ENCODE results near the gene ZNF385D. TPM values are rescaled to one million over a fixed set of nuclear protein-coding genes. Genes with fewer than 3 reads are reported as not detected.

The ZNF385D gene
- total RNA-seq, 2 donors from 2014 or later = not detected

- H3K4me3 Mint-ChIP-seq = no peak overlapping the region
- ATAC-seq (replicated peaks in 1 of 2) (no peak), DNase-seq (no peak)
- H3K27me3 Mint-ChIP-seq (ENCODE audit: low read depth) = no peaks in the 10 kb centered on the region
- H3K27ac Mint-ChIP-seq = no peak overlapping the region
- no peaks in the 10 kb centered on the region for H3K4me1 Mint-ChIP-seq (ENCODE audit: low read depth)
- peaks cover 0 to 2% of the 10 kb centered on the region in 2 donors for H3K9me3 Mint-ChIP-seq
- H3K36me3 Mint-ChIP-seq (ENCODE audit: insufficient read depth in 2 of 2) = no peaks in the 10 kb centered on the region
Measured at GRCh38 chr3:21425715-21426114, 325.3 kb downstream of the ZNF385D start.

GRCh38 chr3:21421096-21421495 is 329.9 kb downstream of the ZNF385D start:
- Mint-ChIP-seq H3K27me3 (ENCODE audit: low read depth) (no peaks in the 10 kb centered on the region), H3K4me1 (ENCODE audit: low read depth) (no peaks in the 10 kb centered on the region), H3K9me3 (peaks cover 0 to 2% of the 10 kb centered on the region in 2 donors), H3K27ac (no peak overlapping the region), H3K4me3 (no peak overlapping the region), H3K36me3 (ENCODE audit: insufficient read depth in 2 of 2) (no peaks in the 10 kb centered on the region)
- DNase-seq = no peak
- no peak for ATAC-seq (replicated peaks in 1 of 2)

DNA sequence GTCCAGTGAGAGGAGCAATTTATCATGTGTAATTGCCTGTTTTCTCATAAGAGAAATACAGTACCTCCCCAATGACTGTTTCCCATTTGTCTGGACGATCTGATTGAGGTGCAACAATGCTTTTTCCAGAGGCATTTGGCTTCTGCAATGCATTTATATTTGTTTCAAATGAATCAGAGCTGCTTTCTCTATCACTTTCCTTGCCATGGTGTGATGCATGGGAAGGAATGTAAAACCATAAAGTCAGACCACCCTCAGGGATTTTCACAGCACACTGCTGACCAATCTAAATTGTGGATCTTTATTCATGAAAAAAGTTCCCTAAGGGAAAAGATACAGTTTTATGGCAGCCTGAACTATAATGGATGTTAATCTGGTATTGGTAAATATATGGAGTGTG is 333.0 kb downstream of the ZNF385D start:
- ATAC-seq (replicated peaks in 1 of 2) (no peak), DNase-seq (no peak)
- no peak overlapping the region for H3K27ac Mint-ChIP-seq
- no peak overlapping the region for H3K4me3 Mint-ChIP-seq
- no peaks in the 10 kb centered on the region for H3K36me3 Mint-ChIP-seq (ENCODE audit: insufficient read depth in 2 of 2)
- peaks cover 0 to 2% of the 10 kb centered on the region in 2 donors for H3K9me3 Mint-ChIP-seq
- no peaks in the 10 kb centered on the region for H3K4me1 Mint-ChIP-seq (ENCODE audit: low read depth)
- no peaks in the 10 kb centered on the region for H3K27me3 Mint-ChIP-seq (ENCODE audit: low read depth)

DNA sequence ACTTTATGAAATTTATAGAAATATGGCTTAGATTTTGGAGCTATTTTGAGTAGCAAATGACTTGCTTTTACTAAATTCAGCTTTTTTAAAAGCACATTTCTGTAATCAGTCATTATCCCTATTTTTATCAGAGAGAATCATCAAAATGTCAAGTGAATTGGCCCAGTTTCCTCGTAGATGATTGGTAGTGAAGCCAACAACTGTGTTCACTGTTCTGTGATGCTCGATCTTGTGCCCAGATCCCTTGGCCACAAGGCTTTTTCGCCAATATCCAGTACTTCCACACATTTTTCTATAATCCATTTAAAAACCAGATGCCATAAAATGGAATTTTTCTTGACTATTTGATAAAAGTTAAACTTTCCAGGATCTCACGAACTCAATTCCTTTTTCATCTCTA is 336.5 kb downstream of the ZNF385D start:
- DNase-seq = no peak
- no peak for ATAC-seq (replicated peaks in 1 of 2)
- Mint-ChIP-seq H3K4me3 (no peak overlapping the region), H3K4me1 (ENCODE audit: low read depth) (no peaks in the 10 kb centered on the region), H3K36me3 (ENCODE audit: insufficient read depth in 2 of 2) (no peaks in the 10 kb centered on the region), H3K27me3 (ENCODE audit: low read depth) (no peaks in the 10 kb centered on the region), H3K9me3 (peaks cover 0 to 2% of the 10 kb centered on the region in 2 donors), H3K27ac (no peak overlapping the region)

GRCh38 chr3:21411058-21411457 is 340.0 kb downstream of the ZNF385D start:
- Mint-ChIP-seq H3K27me3 (ENCODE audit: low read depth) (no peaks in the 10 kb centered on the region), H3K4me1 (ENCODE audit: low read depth) (no peaks in the 10 kb centered on the region), H3K9me3 (peaks cover 0 to 2% of the 10 kb centered on the region in 2 donors), H3K27ac (no peak overlapping the region), H3K4me3 (no peak overlapping the region), H3K36me3 (ENCODE audit: insufficient read depth in 2 of 2) (peaks cover 0 to 1% of the 10 kb centered on the region in 2 donors)
- no peak for DNase-seq
- no peak for ATAC-seq (replicated peaks in 1 of 2)

- no peak overlapping the region for H3K27ac Mint-ChIP-seq
- no peak overlapping the region for H3K4me3 Mint-ChIP-seq
- ATAC-seq (replicated peaks in 1 of 2) = no peak
- no peaks in the 10 kb centered on the region for H3K27me3 Mint-ChIP-seq (ENCODE audit: low read depth)
- no peaks in the 10 kb centered on the region for H3K4me1 Mint-ChIP-seq (ENCODE audit: low read depth)
- H3K9me3 Mint-ChIP-seq = peaks cover 3 to 8% of the 10 kb centered on the region in 2 donors
- no peak for DNase-seq
- peaks cover 0 to 6% of the 10 kb centered on the region in 2 donors for H3K36me3 Mint-ChIP-seq (ENCODE audit: insufficient read depth in 2 of 2)
Measured at GRCh38 chr3:21409401-21409800, 341.6 kb downstream of the ZNF385D start.

- no peak for ATAC-seq (replicated peaks in 1 of 2)
- H3K4me1 Mint-ChIP-seq (ENCODE audit: low read depth) = no peaks in the 10 kb centered on the region
- peaks cover 5 to 8% of the 10 kb centered on the region in 2 donors for H3K9me3 Mint-ChIP-seq
- H3K27me3 Mint-ChIP-seq (ENCODE audit: low read depth) = no peaks in the 10 kb centered on the region
- no peak overlapping the region for H3K4me3 Mint-ChIP-seq
- H3K36me3 Mint-ChIP-seq (ENCODE audit: insufficient read depth in 2 of 2) = peaks cover 0 to 6% of the 10 kb centered on the region in 2 donors
- no peak for DNase-seq
- no peak overlapping the region for H3K27ac Mint-ChIP-seq
Measured at GRCh38 chr3:21407743-21408142, 343.3 kb downstream of the ZNF385D start.

DNA sequence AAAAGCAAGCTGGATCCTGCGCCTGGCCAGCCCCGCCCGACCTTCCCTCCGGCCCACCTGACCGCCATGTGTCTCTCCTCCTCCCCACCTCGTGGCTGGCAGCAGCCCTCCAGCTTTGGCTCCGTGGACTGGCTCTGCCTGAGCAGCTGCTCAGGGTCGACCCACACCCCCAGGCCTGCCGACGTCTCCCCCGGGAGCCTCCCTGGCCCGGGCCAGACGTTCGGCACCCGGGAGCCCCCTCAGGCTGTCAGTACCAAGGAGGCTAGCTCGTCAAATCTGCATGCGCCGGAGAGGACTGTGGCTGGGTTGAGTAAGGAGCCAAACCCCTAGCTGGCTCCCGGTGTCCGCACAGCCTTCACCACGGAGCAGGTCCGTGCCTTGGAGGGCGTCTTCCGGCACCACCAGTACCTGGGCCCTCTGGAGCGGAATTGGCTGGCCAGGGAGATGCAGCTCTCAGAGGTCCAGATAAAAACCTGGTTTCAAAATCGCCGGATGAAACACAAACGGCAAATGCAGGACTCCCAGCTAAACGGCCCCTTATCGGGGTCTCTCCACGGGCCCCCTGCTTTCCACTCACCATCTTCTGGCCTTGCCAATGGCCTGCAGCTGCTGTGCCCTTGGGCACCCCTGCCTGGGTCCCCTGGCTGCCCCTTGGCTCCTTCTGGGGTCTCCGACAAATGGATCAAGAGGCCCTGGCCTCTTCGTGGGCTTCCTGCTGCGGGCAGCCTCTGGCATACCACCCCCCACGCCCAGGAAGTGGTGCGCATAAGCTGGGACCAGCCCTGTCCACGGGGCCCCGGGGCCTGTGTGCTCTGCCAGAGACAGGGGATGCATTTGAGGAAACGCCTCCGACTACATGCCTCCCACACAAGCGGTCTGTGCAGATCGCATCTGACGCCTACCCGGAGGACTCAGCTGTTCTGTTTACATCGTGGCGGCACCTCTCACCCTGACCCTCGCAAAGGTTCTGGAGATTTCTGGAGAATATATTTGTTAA is 345.0 kb downstream of the ZNF385D start:
- peaks cover 0 to 6% of the 10 kb centered on the region in 2 donors for H3K36me3 Mint-ChIP-seq (ENCODE audit: insufficient read depth in 2 of 2)
- no peaks in the 10 kb centered on the region for H3K27me3 Mint-ChIP-seq (ENCODE audit: low read depth)
- DNase-seq (no peak), ATAC-seq (replicated peaks in 1 of 2) (no peak)
- peaks cover 10% of the 10 kb centered on the region in 2 donors for H3K9me3 Mint-ChIP-seq
- no peak overlapping the region for H3K27ac Mint-ChIP-seq
- H3K4me1 Mint-ChIP-seq (ENCODE audit: low read depth) = no peaks in the 10 kb centered on the region
- no peak overlapping the region for H3K4me3 Mint-ChIP-seq

GRCh38 chr3:21398461-21398860 is 352.5 kb downstream of the ZNF385D start:
- Mint-ChIP-seq H3K27me3 (ENCODE audit: low read depth) (no peaks in the 10 kb centered on the region), H3K4me1 (ENCODE audit: low read depth) (no peaks in the 10 kb centered on the region), H3K27ac (no peak overlapping the region), H3K4me3 (no peak overlapping the region), H3K36me3 (ENCODE audit: insufficient read depth in 2 of 2) (peaks cover 0 to 3% of the 10 kb centered on the region in 2 donors), H3K9me3 (peaks cover 7 to 15% of the 10 kb centered on the region in 2 donors)
- no peak for ATAC-seq (replicated peaks in 1 of 2)
- DNase-seq = no peak

- no peaks in the 10 kb centered on the region for H3K27me3 Mint-ChIP-seq (ENCODE audit: low read depth)
- ATAC-seq (replicated peaks in 1 of 2) (no peak), DNase-seq (no peak)
- H3K27ac Mint-ChIP-seq = peak overlapping the region; percentile 22
- H3K4me1 Mint-ChIP-seq (ENCODE audit: low read depth) = no peaks in the 10 kb centered on the region
- H3K4me3 Mint-ChIP-seq = no peak overlapping the region
- no peaks in the 10 kb centered on the region for H3K36me3 Mint-ChIP-seq (ENCODE audit: insufficient read depth in 2 of 2)
- H3K9me3 Mint-ChIP-seq = peaks cover 1 to 4% of the 10 kb centered on the region in 2 donors
Measured at GRCh38 chr3:21393683-21394311, 357.2 kb downstream of the ZNF385D start.

DNA sequence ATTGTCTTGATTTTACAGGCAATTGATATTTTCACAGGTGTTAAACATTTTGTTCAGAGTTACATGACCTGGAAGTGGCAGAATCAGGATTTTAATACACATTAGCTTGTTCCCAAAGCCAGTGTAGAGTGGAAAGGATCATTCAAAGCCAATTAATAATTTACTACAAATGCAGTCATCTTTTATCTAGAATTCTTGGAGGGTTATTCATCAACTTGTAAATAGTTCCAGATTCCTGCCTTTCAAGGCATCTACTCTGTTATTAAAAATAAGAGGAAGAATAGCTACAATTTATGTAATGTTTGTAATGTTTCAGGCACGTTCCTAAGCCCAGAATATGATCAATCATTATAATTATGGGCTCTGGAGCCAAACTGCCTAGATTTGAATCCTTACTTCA is 358.5 kb downstream of the ZNF385D start:
- no peaks in the 10 kb centered on the region for H3K27me3 Mint-ChIP-seq (ENCODE audit: low read depth)
- ATAC-seq (replicated peaks in 1 of 2) (no peak), DNase-seq (no peak)
- H3K4me1 Mint-ChIP-seq (ENCODE audit: low read depth) = no peaks in the 10 kb centered on the region
- peaks cover 0 to 2% of the 10 kb centered on the region in 2 donors for H3K36me3 Mint-ChIP-seq (ENCODE audit: insufficient read depth in 2 of 2)
- H3K4me3 Mint-ChIP-seq = no peak overlapping the region
- H3K27ac Mint-ChIP-seq = no peak overlapping the region
- peaks cover 1 to 6% of the 10 kb centered on the region in 2 donors for H3K9me3 Mint-ChIP-seq

DNA sequence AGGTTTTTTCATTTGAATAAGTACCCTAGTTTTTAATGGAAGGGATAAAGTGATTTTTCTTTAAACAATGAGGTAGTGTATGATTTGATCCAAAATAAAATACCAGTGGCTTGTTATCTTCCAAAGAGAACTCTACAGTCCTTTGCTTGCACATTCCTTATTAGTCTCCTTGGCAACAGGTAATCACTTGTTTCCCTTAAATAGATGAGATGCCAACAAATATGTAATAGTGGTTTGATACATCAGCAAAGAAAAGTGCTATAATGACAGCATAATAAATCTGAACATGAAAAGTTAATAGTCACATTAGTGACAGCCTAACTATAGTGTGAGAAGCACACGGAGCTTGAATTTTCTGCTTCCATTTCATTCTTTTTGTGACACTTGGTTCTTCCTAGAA is 360.2 kb downstream of the ZNF385D start:
- Mint-ChIP-seq H3K36me3 (ENCODE audit: insufficient read depth in 2 of 2) (peaks cover 2% of the 10 kb centered on the region in 2 donors), H3K27ac (no peak overlapping the region)
- no peak for DNase-seq

DNA sequence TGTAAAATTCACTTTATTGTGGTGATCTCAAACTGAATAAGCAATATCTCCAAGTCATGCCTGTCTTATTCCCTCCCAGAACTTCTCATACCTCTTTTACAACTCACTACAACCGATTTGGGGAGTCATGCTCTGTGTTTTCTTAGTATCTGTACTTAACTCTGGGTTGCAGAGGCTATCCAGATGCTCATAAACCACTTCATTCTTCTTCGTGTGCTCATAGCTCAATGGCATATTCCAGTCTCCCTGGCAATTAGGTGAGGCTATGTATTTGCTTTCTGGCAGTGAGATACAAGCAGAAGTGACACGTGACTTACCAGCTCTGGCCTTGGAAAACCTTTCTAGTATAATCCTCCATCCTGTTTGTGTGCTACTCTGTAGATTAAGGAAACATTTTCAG is 360.9 kb downstream of the ZNF385D start:
- Mint-ChIP-seq H3K27me3 (ENCODE audit: low read depth) (no peaks in the 10 kb centered on the region), H3K4me3 (no peak overlapping the region), H3K9me3 (peaks cover 4 to 6% of the 10 kb centered on the region in 2 donors), H3K27ac (no peak overlapping the region), H3K36me3 (ENCODE audit: insufficient read depth in 2 of 2) (peaks cover 2% of the 10 kb centered on the region in 2 donors), H3K4me1 (ENCODE audit: low read depth) (no peaks in the 10 kb centered on the region)
- no peak for ATAC-seq (replicated peaks in 1 of 2)
- no peak for DNase-seq

More for the DNA sequence above, 360.2 kb downstream of the ZNF385D start:
- Mint-ChIP-seq H3K4me1 (ENCODE audit: low read depth) (no peaks in the 10 kb centered on the region), H3K4me3 (no peak overlapping the region), H3K27me3 (ENCODE audit: low read depth) (no peaks in the 10 kb centered on the region), H3K9me3 (peaks cover 4 to 6% of the 10 kb centered on the region in 2 donors)
- no peak for ATAC-seq (replicated peaks in 1 of 2)
